HG02852 (cell line): ENCODE results near the gene LRRTM1.

Experiments used
- ATAC-seq: cut with Tn5 transposase; IDR thresholded peaks from one replicate; pipeline ENCODE4 v1.9.1; 2021; ENCODE audit warnings: mild to moderate bottlenecking, moderate library complexity; ENCODE audit not compliant: unreplicated experiment

The LRRTM1 gene

GRCh38 chr2:80303909-80304837 is at the start of gene LRRTM1:
Gene LRRTM1 (minus strand): TSS chr2:80304752. CDS start chr2:80303819, 933 bp downstream.
- ATAC-seq, result no peak

DNA sequence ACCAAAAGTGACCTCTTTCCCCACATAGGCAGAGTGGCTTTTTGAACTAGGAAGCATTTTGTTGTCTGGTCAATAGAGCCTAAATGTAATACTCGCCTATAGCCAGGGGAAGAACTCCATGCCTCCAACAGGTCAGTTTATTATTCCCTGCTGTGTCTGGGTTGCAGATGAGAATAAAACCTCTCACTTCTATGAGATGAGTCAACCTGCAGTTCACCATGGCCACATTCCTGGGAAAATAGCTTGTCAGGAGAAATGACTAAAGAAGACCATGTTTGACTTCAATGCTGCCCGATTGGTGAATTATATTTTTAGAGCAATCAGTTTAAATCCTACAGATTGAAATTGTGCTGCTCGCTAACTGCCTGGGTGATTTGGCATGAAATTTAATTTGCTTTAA is 46.7 kb upstream of the LRRTM1 start:
- no peak for ATAC-seq

DNA sequence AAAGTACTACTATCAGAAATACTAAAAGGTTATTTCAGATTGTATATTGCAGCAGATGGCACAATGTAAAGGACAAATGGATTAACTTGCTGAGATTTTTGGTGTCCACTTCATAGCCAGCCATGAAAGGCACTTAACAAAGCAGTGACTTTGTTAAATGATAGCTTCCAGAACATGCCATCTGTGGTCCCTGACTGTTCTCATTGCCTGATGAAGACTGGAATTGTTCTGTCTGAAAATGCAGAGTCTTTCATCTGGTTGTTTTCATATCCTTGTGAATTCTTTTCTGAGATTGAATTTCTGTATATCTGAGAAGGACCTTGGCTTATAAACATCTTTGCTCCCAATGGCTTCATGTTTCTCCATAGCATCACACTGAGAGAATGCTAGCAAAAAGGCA is 44.4 kb upstream of the LRRTM1 start:
- no peak for ATAC-seq

DNA sequence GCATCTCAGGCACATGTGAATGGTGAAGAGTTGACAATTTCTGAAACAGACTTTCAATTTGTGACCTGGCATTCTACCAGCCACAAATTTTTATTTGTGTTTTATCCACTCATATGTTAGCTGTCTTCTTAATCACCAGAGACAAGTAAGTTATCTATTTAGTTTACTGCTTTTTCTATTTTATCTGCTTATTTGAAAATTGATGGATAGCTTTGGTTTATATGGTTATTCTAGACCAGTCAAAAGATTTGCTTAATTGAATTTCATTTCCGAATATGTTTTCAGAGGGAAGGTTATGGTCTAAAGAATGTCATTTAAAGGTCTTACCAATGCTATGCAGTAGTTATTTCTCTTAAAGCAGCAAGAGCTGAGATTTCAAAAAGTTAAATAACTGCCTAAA is 43.5 kb upstream of the LRRTM1 start:
- ATAC-seq, result no peak

DNA sequence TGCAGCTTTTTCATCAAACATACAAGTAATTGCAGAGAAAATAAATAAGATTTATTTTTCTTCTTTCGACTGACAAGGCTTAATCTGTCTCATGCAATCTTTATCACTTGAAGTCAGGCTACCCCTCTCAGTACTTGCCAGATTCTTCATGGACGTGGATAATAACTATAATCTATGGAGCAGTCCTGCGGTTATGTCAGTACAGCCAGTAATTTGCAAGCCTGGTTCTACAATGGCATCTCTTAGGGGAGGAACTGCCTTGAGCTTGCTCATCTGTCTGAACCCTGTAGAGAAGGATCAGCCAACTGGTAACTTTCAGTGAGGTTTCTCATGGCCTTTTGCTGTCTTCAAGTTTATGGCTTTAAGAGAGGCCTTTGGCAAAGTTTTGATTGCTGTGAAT is 35.5 kb upstream of the LRRTM1 start:
- no peak for ATAC-seq

DNA sequence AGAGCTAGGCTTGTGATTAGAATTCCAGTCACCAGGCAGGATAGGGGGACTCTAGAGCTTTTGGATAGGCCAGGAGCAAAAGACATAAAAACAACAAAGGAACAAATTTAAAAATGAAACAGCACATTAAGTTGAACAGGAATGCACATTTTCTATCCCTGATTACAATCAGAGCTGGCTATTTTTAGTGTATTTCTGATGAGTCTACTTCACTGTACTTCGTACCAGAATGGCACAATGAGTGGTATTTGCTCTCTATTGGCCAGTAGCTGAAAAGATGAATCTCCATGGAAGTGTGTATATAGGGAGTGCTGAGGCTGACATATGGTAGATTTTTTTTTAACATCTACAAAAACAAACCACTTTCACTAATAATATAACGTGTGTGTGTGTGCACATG is 34.2 kb upstream of the LRRTM1 start:
- no peak for ATAC-seq

DNA sequence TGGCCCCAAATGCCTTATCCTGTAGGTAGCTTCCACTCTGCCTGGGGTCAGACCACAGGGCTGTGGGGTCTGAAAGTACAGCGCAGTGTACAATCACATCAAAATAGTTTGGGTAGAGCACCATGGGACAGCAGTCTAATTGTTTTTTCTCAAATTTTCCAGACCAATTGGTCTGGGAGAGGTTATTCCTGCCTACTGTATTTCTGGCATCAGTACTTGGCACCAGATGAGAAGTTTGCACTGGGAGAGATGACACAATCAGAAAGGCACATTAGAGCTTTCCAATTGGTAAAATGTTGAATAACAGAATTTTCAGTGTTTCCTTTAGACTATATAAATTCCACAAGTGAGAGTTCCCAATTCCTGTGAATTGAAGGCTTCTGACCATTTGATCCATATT is 30.9 kb upstream of the LRRTM1 start:
- no peak for ATAC-seq

GRCh38 chr2:80333886-80334285 is 29.3 kb upstream of the LRRTM1 start:
- no peak for ATAC-seq

- no peak for ATAC-seq
These were observed 26.2 kb upstream of the LRRTM1 start for GRCh38 chr2:80330527-80331450.

DNA sequence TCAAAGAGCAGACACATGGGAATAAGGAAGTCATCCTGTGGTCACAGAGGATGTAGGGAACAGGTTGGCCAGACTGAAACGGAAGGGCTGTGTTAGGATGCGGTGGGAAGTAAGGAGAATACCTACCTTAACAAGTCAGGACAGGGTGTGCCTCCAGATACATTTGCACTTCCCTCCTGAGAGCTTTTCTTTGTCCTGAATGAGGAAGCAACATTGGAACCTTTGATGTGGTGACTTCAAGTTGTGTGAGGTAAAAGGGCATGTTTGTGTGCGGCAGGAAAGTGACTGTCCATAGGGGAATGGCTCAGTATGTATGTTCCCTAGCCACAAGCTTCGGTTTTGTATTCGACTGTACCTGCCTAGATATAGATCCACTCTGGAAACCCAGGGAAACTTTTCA is 24.9 kb upstream of the LRRTM1 start:
- ATAC-seq, result no peak

- ATAC-seq, result no peak
These were observed 23.6 kb upstream of the LRRTM1 start for GRCh38 chr2:80328159-80328571.

- no peak for ATAC-seq
These were observed 22.3 kb upstream of the LRRTM1 start for GRCh38 chr2:80326861-80327260.

- no peak for ATAC-seq
These were observed 21.7 kb upstream of the LRRTM1 start for GRCh38 chr2:80326214-80326613.

GRCh38 chr2:80324525-80324924 is 20.0 kb upstream of the LRRTM1 start:
- ATAC-seq, result no peak

DNA sequence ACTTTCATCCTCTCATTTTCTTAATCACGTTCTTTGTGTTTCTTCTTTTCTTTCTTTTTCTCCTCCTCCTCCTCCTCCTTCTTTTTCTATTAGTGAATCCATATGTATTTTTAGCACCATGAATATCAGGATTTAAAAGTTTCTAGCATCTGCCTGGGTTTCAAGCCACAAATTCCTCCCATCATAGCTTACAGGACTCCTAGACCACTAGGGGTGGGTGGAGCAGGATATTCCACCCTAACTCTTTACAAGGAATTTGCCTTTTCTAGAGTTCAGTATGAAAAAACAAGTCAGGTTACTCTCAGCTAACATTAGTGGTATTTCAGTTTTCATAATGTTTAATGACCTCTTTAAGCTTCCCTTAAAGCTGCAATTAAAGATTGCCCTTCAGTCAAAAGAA is 19.1 kb upstream of the LRRTM1 start:
- ATAC-seq, result no peak

DNA sequence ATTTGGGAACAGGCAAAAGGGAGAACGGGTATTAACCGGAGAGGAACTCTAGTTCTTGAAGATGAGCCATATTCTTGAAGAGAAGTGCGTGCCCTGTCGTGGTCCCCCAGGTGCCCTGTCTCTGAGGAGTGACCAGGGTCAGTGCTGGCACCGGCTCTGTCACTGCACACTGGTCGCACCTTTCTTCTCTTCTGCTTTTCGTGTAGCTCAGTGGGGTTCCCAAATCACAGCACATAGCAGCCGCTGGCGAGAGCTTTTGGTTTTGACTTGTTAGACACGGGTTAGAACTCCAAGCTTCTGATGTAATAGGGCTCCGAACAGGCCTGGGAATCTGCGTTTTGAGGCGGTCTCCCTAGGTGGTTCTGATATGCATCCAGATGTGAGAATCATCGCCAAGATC is 18.4 kb upstream of the LRRTM1 start:
- ATAC-seq, result no peak

GRCh38 chr2:80322311-80322920 is 17.9 kb upstream of the LRRTM1 start:
- ATAC-seq, result no peak

GRCh38 chr2:80312282-80312839 is 7.8 kb upstream of the LRRTM1 start:
- ATAC-seq, result no peak

DNA sequence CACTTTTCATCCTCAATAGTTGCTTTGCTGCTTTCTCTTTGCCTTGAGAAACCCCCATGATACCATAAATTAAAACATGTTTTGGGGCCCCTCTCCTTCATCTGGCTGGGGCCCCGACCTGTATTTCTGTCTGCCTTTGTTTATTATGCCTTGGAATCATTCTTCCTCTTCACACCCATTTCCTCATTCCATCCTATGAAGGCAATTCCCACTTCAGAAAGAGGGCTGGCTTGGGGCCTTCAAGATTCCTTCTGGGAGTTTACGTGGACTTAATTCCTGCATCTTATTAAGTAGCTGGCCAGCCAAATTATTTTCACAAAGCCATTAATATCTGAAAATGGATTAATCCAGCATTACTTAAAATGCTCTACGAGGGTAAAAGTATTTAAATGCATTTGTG is 6.8 kb upstream of the LRRTM1 start:
- no peak for ATAC-seq

- no peak for ATAC-seq
These were observed 1.3 kb downstream of the LRRTM1 start for GRCh38 chr2:80303006-80303908.
